ENCODE measurements around the gene LAMA2.

Gene LAMA2

DNA sequence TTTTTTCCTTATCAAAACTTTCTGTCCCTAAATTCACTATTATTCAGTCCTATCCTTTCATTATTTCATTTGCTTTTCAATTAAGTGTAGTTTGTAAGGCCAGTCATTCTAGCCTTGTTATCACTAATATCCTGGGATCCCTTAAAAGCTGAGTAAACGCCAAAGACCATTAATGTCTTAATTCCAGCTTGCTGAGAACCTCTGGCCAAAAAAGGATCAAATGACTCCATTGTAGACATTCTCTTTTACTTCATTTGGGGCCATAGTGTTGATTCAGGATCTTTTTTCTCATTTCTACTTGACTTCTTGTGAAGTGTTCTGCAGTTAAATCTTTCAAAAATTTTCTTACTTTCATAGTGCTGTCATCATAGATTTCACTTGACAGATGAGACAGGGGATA, 379.7 kb downstream of the LAMA2 start:
- Histone ChIP-seq H3K9ac (ENCODE audit: low read length) (no peak overlapping the region), H3K4me1 (ENCODE audit: low read length) (0 out of 2 replicates have a peak, but pooled peaks cover 7% of the 10 kb centered on the region), H3K4me3 (ENCODE audit: low read length) (no peak overlapping the region), H3F3A (ENCODE audit: insufficient read depth, low read length) (no peaks in the 10 kb centered on the region), H3K9me2 (replicated peaks; ENCODE audit: insufficient read depth, low read length) (no peaks in the 10 kb centered on the region), H3K9me3 (replicated peaks; ENCODE audit: insufficient read depth, low read length) (no peaks in the 10 kb centered on the region), H3K36me3 (replicated peaks; ENCODE audit: insufficient read depth, low read length) (no peaks in the 10 kb centered on the region), H3K4me2 (ENCODE audit: low read depth, low read length) (no peak overlapping the region), H2AFZ (ENCODE audit: low read length) (no peak overlapping the region), H3K27me3 (replicated peaks; ENCODE audit: insufficient read depth, low read length) (no peaks in the 10 kb centered on the region), H4K20me1 (ENCODE audit: insufficient read depth, low read length) (no peaks in the 10 kb centered on the region), H3K27ac (ENCODE audit: low read length) (no peak overlapping the region), H3K79me2 (ENCODE audit: low read length) (no peaks in the 10 kb centered on the region)
- DNase-seq: no peak
- TF ChIP-seq EZH2phosphoT487 (IDR thresholded peaks at IDR 0.05; ENCODE audit: low read length) (no peak), CTCF (IDR thresholded peaks at IDR 0.05; ENCODE audit: low read length) (no peak), EZH2 (optimal IDR thresholded peaks at IDR 0.05; ENCODE audit: low read depth, low read length) (no peak)

GRCh38 chr6:129263176-129263575, 380.2 kb downstream of the LAMA2 start:
- Histone ChIP-seq H3K9ac (ENCODE audit: low read length) (no peak overlapping the region), H3K27me3 (replicated peaks; ENCODE audit: insufficient read depth, low read length) (no peaks in the 10 kb centered on the region), H3K9me2 (replicated peaks; ENCODE audit: insufficient read depth, low read length) (no peaks in the 10 kb centered on the region), H2AFZ (ENCODE audit: low read length) (no peak overlapping the region), H3K4me2 (ENCODE audit: low read depth, low read length) (no peak overlapping the region), H3K27ac (ENCODE audit: low read length) (no peak overlapping the region), H3K4me1 (ENCODE audit: low read length) (0 out of 2 replicates have a peak, but pooled peaks cover 7% of the 10 kb centered on the region), H3K36me3 (replicated peaks; ENCODE audit: insufficient read depth, low read length) (no peaks in the 10 kb centered on the region), H4K20me1 (ENCODE audit: insufficient read depth, low read length) (no peaks in the 10 kb centered on the region), H3F3A (ENCODE audit: insufficient read depth, low read length) (no peaks in the 10 kb centered on the region), H3K4me3 (ENCODE audit: low read length) (no peak overlapping the region), H3K9me3 (replicated peaks; ENCODE audit: insufficient read depth, low read length) (no peaks in the 10 kb centered on the region), H3K79me2 (ENCODE audit: low read length) (no peaks in the 10 kb centered on the region)
- DNase-seq: no peak
- TF ChIP-seq EZH2 (optimal IDR thresholded peaks at IDR 0.05; ENCODE audit: low read depth, low read length): no peak
- TF ChIP-seq EZH2phosphoT487 (IDR thresholded peaks at IDR 0.05; ENCODE audit: low read length): no peak
- no peak for TF ChIP-seq CTCF (IDR thresholded peaks at IDR 0.05; ENCODE audit: low read length)

GRCh38 chr6:129264480-129265045, 381.6 kb downstream of the LAMA2 start:
- TF ChIP-seq CTCF (IDR thresholded peaks at IDR 0.05; ENCODE audit: low read length): no peak
- Histone ChIP-seq H3K36me3 (replicated peaks; ENCODE audit: insufficient read depth, low read length) (no peaks in the 10 kb centered on the region), H3K9me2 (replicated peaks; ENCODE audit: insufficient read depth, low read length) (no peaks in the 10 kb centered on the region), H3K9ac (ENCODE audit: low read length) (no peak overlapping the region), H3K27me3 (replicated peaks; ENCODE audit: insufficient read depth, low read length) (no peaks in the 10 kb centered on the region), H3K4me3 (ENCODE audit: low read length) (no peak overlapping the region), H4K20me1 (ENCODE audit: insufficient read depth, low read length) (no peaks in the 10 kb centered on the region), H2AFZ (ENCODE audit: low read length) (no peak overlapping the region), H3F3A (ENCODE audit: insufficient read depth, low read length) (no peaks in the 10 kb centered on the region), H3K4me1 (ENCODE audit: low read length) (no peaks in the 10 kb centered on the region), H3K9me3 (replicated peaks; ENCODE audit: insufficient read depth, low read length) (no peaks in the 10 kb centered on the region), H3K4me2 (ENCODE audit: low read depth, low read length) (no peak overlapping the region), H3K79me2 (ENCODE audit: low read length) (no peaks in the 10 kb centered on the region), H3K27ac (ENCODE audit: low read length) (no peak overlapping the region)
- DNase-seq: no peak
